Caco-2 (cell line): Measurements from ENCODE around the gene SMIM44. TPM values are rescaled to one million over a fixed set of nuclear protein-coding genes. Genes with fewer than 3 reads are reported as not detected.

ENCODE experiments used
- BruUV-seq: library from RNA; stranded (reverse); fragments of 400-500 nt; replicated peaks from 2 replicates; lab custom pipeline; 2021; lab: Mats Ljungman, UMichigan
- CTCF ChIA-PET: fragments of 300-600 bp; sonication (Branson Sonifier 250); formaldehyde crosslinking; loops from one replicate; lab custom pipeline; 2022; ENCODE audit warnings: antibody characterized with exemption; lab: Charles Lee
- POLR2A ChIA-PET: fragments of 300-600 bp; sonication (Branson Sonifier 250); formaldehyde crosslinking; loops from one replicate; lab custom pipeline; 2022; ENCODE audit warnings: antibody characterized with exemption; lab: Charles Lee
- DNase-seq, 2 experiments: peaks; one replicate each; pipeline versions ENCODE4 v3.0.0 to v3.0.0-alpha.2; 2020 to 2022
- H3K27me3 ChIP-seq: replicated peaks from 2 replicates; pipeline ENCODE4 v1.6.0; 2011; ENCODE audit warnings: low read length; ENCODE audit not compliant: control insufficient read depth, insufficient read depth
- H3K36me3 ChIP-seq: 2 replicates; pipeline ENCODE4 v1.5.1; 2011; ENCODE audit warnings: low read length; ENCODE audit not compliant: control insufficient read depth, insufficient read depth
- H3K4me1 ChIP-seq: fragments of 250-450 bp; sonication (Bioruptor Pico); 2 replicates; pipeline ENCODE4 v1.5.1; 2020; ENCODE audit warnings: mild to moderate bottlenecking
- H3K4me3 ChIP-seq: 2 replicates; pipeline ENCODE4 v1.5.1; 2011; ENCODE audit warnings: low read depth, mild to moderate bottlenecking, control low read depth, low read length
- H3K9me3 ChIP-seq: fragments of 250-450 bp; sonication (Bioruptor Pico); 2 replicates; pipeline ENCODE4 v1.5.1; 2020; ENCODE audit warnings: mild to moderate bottlenecking, moderate library complexity
- H3K27ac Mint-ChIP-seq: one replicate; pipeline ENCODE4 v1.8.0; 2022; ENCODE audit warnings: mixed read lengths; ENCODE audit not compliant: unreplicated experiment
- H3K27me3 Mint-ChIP-seq: one replicate; pipeline ENCODE4 v1.8.0; 2022; ENCODE audit warnings: mixed read lengths; ENCODE audit not compliant: insufficient read depth, unreplicated experiment
- H3K36me3 Mint-ChIP-seq: one replicate; pipeline ENCODE4 v1.8.0; 2022; ENCODE audit warnings: mild to moderate bottlenecking, mixed read lengths; ENCODE audit not compliant: insufficient read depth, unreplicated experiment
- H3K4me1 Mint-ChIP-seq: one replicate; pipeline ENCODE4 v1.8.0; 2022; ENCODE audit warnings: low read depth, mixed read lengths; ENCODE audit not compliant: unreplicated experiment
- H3K4me3 Mint-ChIP-seq: one replicate; pipeline ENCODE4 v1.8.0; 2022; ENCODE audit warnings: mild to moderate bottlenecking, moderate library complexity, mixed read lengths; ENCODE audit not compliant: unreplicated experiment
- H3K9me3 Mint-ChIP-seq: one replicate; pipeline ENCODE4 v1.8.0; 2022; ENCODE audit warnings: mixed read lengths; ENCODE audit not compliant: unreplicated experiment
- intact Hi-C: fragments of 100-400 bp; cut with micrococcal nuclease; formaldehyde crosslinking; loops from one replicate; pipeline ENCODE4 v1.10.0; 2022; ENCODE audit not compliant: unreplicated experiment
- total RNA-seq: library from RNA; stranded (reverse); gene quantifications from 2 replicates; pipeline ENCODE4 v1.2.3, GENCODE V29; 2022
- TF ChIP-seq, protein P1 (sequence below), 2 experiments: fragments of 200-600 bp in 1 of 2; IDR thresholded peaks; 1 replicate in 1 of 2; 2 replicates in 1 of 2; pipeline versions ENCODE4 v1.5.1 to v1.8.0; 2011 to 2022; ENCODE audit warnings: antibody characterized with exemption in 1 of 2, control low read depth in 1 of 2, inconsistent platforms in 1 of 2, low read depth in 1 of 2, low read length in 1 of 2, mild to moderate bottlenecking in 1 of 2, moderate library complexity in 1 of 2; ENCODE audit not compliant: insufficient read depth in 1 of 2, severe bottlenecking in 1 of 2, unreplicated experiment in 1 of 2

Gene SMIM44
- total RNA-seq, 1 experiment from 2014 or later = not detected

DNA sequence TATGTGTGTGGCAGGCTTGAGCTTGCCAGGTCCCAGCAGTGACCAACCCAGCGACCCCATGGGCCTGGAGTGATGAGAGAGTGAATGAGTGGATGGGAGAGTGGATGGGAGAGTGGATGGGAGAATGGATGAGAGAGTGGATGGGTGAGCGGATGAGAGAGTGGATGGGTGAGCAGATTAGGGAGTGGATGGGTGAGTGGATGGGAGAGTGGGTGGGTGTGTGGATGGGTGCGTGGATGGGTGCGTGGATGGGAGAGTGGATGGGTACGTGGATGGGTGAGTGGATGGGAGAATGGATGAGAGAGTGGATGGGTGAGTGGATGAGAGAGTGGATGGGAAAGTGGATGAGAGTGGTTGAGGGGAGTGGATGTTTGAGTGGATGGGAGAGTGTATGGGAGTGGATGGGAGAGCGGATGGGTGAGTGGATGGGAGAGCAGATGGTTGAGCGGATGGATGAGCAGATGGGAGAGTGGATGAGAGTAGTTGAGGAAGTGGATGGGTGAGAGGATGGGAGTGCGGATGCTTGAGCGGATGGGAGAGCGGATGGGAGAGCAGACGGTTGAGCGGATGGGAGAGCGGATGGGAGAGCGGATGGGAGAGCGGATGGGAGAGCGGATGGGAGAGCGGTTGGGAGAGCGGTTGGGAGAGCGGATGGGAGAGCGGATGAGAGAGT lies 45.4 kb upstream of the SMIM44 start:
- no peak for DNase-seq
- H3K4me1 ChIP-seq = no peaks in the 10 kb centered on the region
- ChIA-PET CTCF (no interaction called here), POLR2A (no interaction called here)
- Mint-ChIP-seq H3K27me3 (no peaks in the 10 kb centered on the region), H3K27ac (no peak overlapping the region), H3K36me3 (peaks cover 19% of the 10 kb centered on the region), H3K9me3 (no peaks in the 10 kb centered on the region), H3K4me1 (no peaks in the 10 kb centered on the region), H3K4me3 (no peak overlapping the region)
- BruUV-seq = no TSS peak
- no peaks in the 10 kb centered on the region for H3K9me3 ChIP-seq
- no peak overlapping the region for H3K4me3 ChIP-seq
- intact Hi-C loops = no loop called here
- H3K36me3 ChIP-seq = 0 out of 2 replicates have a peak, but pooled peaks cover 1% of the 10 kb centered on the region
- H3K27me3 ChIP-seq = no peaks in the 10 kb centered on the region
- TF ChIP-seq, protein P1, sequence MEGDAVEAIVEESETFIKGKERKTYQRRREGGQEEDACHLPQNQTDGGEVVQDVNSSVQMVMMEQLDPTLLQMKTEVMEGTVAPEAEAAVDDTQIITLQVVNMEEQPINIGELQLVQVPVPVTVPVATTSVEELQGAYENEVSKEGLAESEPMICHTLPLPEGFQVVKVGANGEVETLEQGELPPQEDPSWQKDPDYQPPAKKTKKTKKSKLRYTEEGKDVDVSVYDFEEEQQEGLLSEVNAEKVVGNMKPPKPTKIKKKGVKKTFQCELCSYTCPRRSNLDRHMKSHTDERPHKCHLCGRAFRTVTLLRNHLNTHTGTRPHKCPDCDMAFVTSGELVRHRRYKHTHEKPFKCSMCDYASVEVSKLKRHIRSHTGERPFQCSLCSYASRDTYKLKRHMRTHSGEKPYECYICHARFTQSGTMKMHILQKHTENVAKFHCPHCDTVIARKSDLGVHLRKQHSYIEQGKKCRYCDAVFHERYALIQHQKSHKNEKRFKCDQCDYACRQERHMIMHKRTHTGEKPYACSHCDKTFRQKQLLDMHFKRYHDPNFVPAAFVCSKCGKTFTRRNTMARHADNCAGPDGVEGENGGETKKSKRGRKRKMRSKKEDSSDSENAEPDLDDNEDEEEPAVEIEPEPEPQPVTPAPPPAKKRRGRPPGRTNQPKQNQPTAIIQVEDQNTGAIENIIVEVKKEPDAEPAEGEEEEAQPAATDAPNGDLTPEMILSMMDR (IDR thresholded peaks at IDR 0.05; ENCODE audit: insufficient read depth in 1 of 2, low read depth in 1 of 2, low read length in 1 of 2, severe bottlenecking in 1 of 2, unreplicated experiment in 1 of 2) = no peak

DNA sequence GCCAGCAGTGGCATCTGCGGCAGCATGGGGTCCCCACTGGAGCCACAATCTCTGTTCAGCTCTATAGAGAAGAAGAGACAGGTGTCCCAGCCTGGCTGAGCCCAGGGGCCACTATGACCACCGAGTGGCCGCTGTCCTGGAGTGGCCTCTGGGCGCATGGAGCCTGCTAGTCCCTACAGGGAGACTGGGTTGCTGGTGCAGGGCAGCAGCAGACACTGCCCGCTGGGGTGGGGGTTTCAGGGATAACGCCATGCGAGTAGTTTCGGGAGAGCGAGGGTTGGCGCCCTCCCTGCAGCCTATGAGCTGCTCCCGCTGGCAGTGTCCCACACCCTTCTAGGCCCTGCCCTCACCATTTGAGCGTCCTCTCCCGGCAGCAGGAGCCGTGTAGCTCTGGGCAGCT lies 44.8 kb upstream of the SMIM44 start:
- DNase-seq = no peak
- Histone ChIP-seq H3K27me3 (no peaks in the 10 kb centered on the region), H3K4me1 (no peaks in the 10 kb centered on the region), H3K9me3 (no peaks in the 10 kb centered on the region), H3K4me3 (no peak overlapping the region), H3K36me3 (0 out of 2 replicates have a peak, but pooled peaks cover 1% of the 10 kb centered on the region)
- TF ChIP-seq, protein P1 (IDR thresholded peaks at IDR 0.05; ENCODE audit: insufficient read depth in 1 of 2, low read depth in 1 of 2, low read length in 1 of 2, severe bottlenecking in 1 of 2, unreplicated experiment in 1 of 2) = no peak
- no peak overlapping the region for H3K4me3 Mint-ChIP-seq
- BruUV-seq = no TSS peak
- no peaks in the 10 kb centered on the region for H3K4me1 Mint-ChIP-seq
- no peak overlapping the region for H3K27ac Mint-ChIP-seq
- H3K9me3 Mint-ChIP-seq = no peaks in the 10 kb centered on the region
- intact Hi-C loops = no loop called here
- peaks cover 23% of the 10 kb centered on the region for H3K36me3 Mint-ChIP-seq
- CTCF ChIA-PET = no interaction called here
- POLR2A ChIA-PET = no interaction called here
- no peaks in the 10 kb centered on the region for H3K27me3 Mint-ChIP-seq

DNA sequence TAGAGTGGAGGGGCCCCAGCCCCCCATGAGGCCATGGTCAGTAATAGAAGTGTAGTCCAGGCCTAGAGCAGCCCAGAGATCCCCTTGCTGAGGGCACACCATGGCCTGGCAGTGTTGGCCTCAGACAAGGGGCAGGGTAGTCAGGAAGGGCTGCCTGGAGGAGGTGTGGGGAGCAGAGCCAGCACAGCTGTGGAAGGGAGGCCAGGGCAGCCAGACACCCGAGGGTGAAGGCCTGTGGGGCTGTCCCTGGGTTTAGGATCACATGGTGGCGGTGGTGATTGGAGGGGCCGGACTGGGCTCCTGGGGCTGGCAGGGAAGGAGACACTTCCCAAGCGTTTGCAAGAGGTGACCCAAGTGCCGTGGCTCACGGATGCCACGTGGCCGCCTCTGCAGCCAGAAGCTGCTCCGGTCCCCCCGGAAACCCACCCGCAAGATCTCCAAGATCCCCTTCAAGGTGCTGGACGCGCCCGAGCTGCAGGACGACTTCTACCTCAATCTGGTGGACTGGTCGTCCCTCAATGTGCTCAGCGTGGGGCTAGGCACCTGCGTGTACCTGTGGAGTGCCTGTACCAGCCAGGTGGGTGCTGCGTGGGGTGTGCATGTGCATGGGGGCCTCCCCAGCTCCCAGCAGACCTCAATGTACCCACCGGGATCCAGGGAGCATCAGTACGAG lies 44.1 kb upstream of the SMIM44 start:
- Mint-ChIP-seq H3K4me3 (no peak overlapping the region), H3K9me3 (no peaks in the 10 kb centered on the region), H3K27ac (no peak overlapping the region), H3K36me3 (peaks cover 21% of the 10 kb centered on the region), H3K4me1 (no peaks in the 10 kb centered on the region), H3K27me3 (no peaks in the 10 kb centered on the region)
- DNase-seq = no peak
- H3K27me3 ChIP-seq = no peaks in the 10 kb centered on the region
- TF ChIP-seq, protein P1 (IDR thresholded peaks at IDR 0.05; ENCODE audit: insufficient read depth in 1 of 2, low read depth in 1 of 2, low read length in 1 of 2, severe bottlenecking in 1 of 2, unreplicated experiment in 1 of 2) = no peak
- POLR2A ChIA-PET = no interaction called here
- intact Hi-C loops = no loop called here
- BruUV-seq = no TSS peak
- H3K4me1 ChIP-seq = no peaks in the 10 kb centered on the region
- H3K36me3 ChIP-seq = 0 out of 2 replicates have a peak, but pooled peaks cover 1% of the 10 kb centered on the region
- no peaks in the 10 kb centered on the region for H3K9me3 ChIP-seq
- CTCF ChIA-PET = no interaction called here
- no peak overlapping the region for H3K4me3 ChIP-seq
